IMR-90 (cell line): ENCODE data around the gene PLEKHJ1. TPM values are rescaled to one million over a fixed set of nuclear protein-coding genes. Genes with fewer than 3 reads are reported as not detected.

Experiments
- ATAC-seq: fragments of 200-7000 bp; cut with Tn5 transposase; 2 replicates; pipeline ENCODE4 v1.9.1; 2020; ENCODE audit warnings: low read depth, mild to moderate bottlenecking, moderate library complexity
- BruUV-seq: library from RNA; stranded (reverse); fragments of 400-500 nt; replicated peaks from 2 replicates; lab custom pipeline; 2021; lab: Mats Ljungman, UMichigan
- CTCF ChIA-PET: fragments of 300-600 bp; formaldehyde crosslinking; extraction: SDS; loops from one replicate; lab custom pipeline; 2021; ENCODE audit warnings: antibody characterized with exemption; lab: Yijun Ruan, JAX
- POLR2A ChIA-PET: fragments of 300-600 bp; sonication (Branson Sonifier 250); formaldehyde crosslinking; loops from one replicate; lab custom pipeline; 2022; ENCODE audit warnings: antibody characterized with exemption; ENCODE audit not compliant: unreplicated experiment; lab: Charles Lee
- DNase-seq: peaks from one replicate; pipeline ENCODE4 v3.0.0; 2013
- H2AFZ ChIP-seq: replicated peaks from 2 replicates; pipeline ENCODE3; 2013; ENCODE audit warnings: low read length, mild to moderate bottlenecking; ENCODE audit not compliant: poor library complexity
- H2AK5ac ChIP-seq: 2 replicates; pipeline ENCODE4 v1.6.1; 2013; ENCODE audit warnings: low read depth, low read length, inconsistent platforms
- H2AK9ac ChIP-seq: replicated peaks from 2 replicates; pipeline ENCODE3; 2013; ENCODE audit warnings: mild to moderate bottlenecking, low read depth, low read length, moderate library complexity; ENCODE audit not compliant: poor library complexity
- H2BK120ac ChIP-seq: 2 replicates; pipeline ENCODE4 v1.6.1; 2013; ENCODE audit warnings: low read depth, low read length, inconsistent platforms
- H2BK15ac ChIP-seq: 3 replicates; pipeline ENCODE4 v1.6.1; 2013; ENCODE audit warnings: low read depth, low read length, inconsistent platforms
- H2BK20ac ChIP-seq: 2 replicates; pipeline ENCODE4 v1.6.1; 2013; ENCODE audit warnings: low read depth, mild to moderate bottlenecking, inconsistent platforms, low read length, moderate library complexity
- H2BK5ac ChIP-seq: 2 replicates; pipeline ENCODE4 v1.6.1; 2013; ENCODE audit warnings: mild to moderate bottlenecking, low read depth, low read length, inconsistent platforms; ENCODE audit not compliant: poor library complexity, severe bottlenecking
- H3K14ac ChIP-seq: replicated peaks from 2 replicates; pipeline ENCODE4 v1.6.1; 2013; ENCODE audit warnings: low read depth, low read length, inconsistent platforms
- H3K18ac ChIP-seq: 2 replicates; pipeline ENCODE4 v1.6.1; 2013; ENCODE audit warnings: low read depth, low read length, control low read depth
- H3K23ac ChIP-seq: 2 replicates; pipeline ENCODE4 v1.6.1; 2013; ENCODE audit warnings: low read depth, low read length, inconsistent platforms
- H3K27ac ChIP-seq: 2 replicates; pipeline ENCODE4 v1.5.1; 2013; ENCODE audit warnings: mild to moderate bottlenecking, control low read depth, low read length; ENCODE audit not compliant: insufficient read depth
- H3K27me3 ChIP-seq: 2 replicates; pipeline ENCODE4 v1.6.1; 2013; ENCODE audit warnings: low read length; ENCODE audit not compliant: control insufficient read depth, insufficient read depth
- H3K36me3 ChIP-seq: 2 replicates; pipeline ENCODE4 v1.6.1; 2013; ENCODE audit warnings: low read length, mixed read lengths; ENCODE audit not compliant: control insufficient read depth, insufficient read depth
- H3K4ac ChIP-seq: 2 replicates; pipeline ENCODE4 v1.6.1; 2013; ENCODE audit warnings: low read depth, low read length, inconsistent platforms
- H3K4me1 ChIP-seq: 2 replicates; pipeline ENCODE4 v1.6.1; 2013; ENCODE audit warnings: low read length, mixed read lengths; ENCODE audit not compliant: control insufficient read depth, insufficient read depth
- H3K4me2 ChIP-seq: 2 replicates; pipeline ENCODE4 v1.6.1; 2013; ENCODE audit warnings: low read depth, mild to moderate bottlenecking, control low read depth, low read length, moderate library complexity
- H3K4me3 ChIP-seq: 2 replicates; pipeline ENCODE4 v1.5.1; 2013; ENCODE audit warnings: low read depth, mild to moderate bottlenecking, control low read depth, low read length, moderate library complexity; ENCODE audit not compliant: insufficient read depth
- H3K56ac ChIP-seq: 2 replicates; pipeline ENCODE4 v1.6.1; 2013; ENCODE audit warnings: low read length, inconsistent platforms; ENCODE audit not compliant: insufficient read depth; ENCODE audit errors: extremely low read depth
- H3K79me1 ChIP-seq, 2 experiments: 2 replicates each; pipeline ENCODE4 v1.6.1; 2013; ENCODE audit warnings: low read length in 2 of 2, inconsistent platforms in 1 of 2, low read depth in 1 of 2
- H3K9ac ChIP-seq: 2 replicates; pipeline ENCODE4 v1.6.1; 2013; ENCODE audit warnings: low read depth, low read length, control low read depth
- H3K9me1 ChIP-seq: 2 replicates; pipeline ENCODE4 v1.6.1; 2013; ENCODE audit warnings: low read length, inconsistent platforms; ENCODE audit not compliant: insufficient read depth
- H3K9me3 ChIP-seq: 2 replicates; pipeline ENCODE4 v1.6.1; 2013; ENCODE audit warnings: low read length; ENCODE audit not compliant: control insufficient read depth, insufficient read depth
- H4K20me1 ChIP-seq: 2 replicates; pipeline ENCODE4 v1.6.1; 2013; ENCODE audit warnings: low read length, inconsistent platforms; ENCODE audit not compliant: insufficient read depth
- H4K5ac ChIP-seq: 2 replicates; pipeline ENCODE4 v1.6.1; 2013; ENCODE audit warnings: mild to moderate bottlenecking, low read depth, low read length, control low read depth
- H4K8ac ChIP-seq, 2 experiments: 2 replicates each; pipeline ENCODE4 v1.6.1; 2013; ENCODE audit warnings: low read depth in 2 of 2, low read length in 2 of 2, control low read depth in 1 of 2, inconsistent platforms in 1 of 2
- H4K91ac ChIP-seq: 2 replicates; pipeline ENCODE4 v1.6.1; 2013; ENCODE audit warnings: low read depth, low read length, inconsistent platforms; ENCODE audit not compliant: insufficient read depth
- FOS ChIP-seq: fragments of 150-350 bp; IDR thresholded peaks from 2 replicates; pipeline ENCODE4 v1.6.1; 2016; ENCODE audit warnings: low read depth, low read length
- WGBS, 2 experiments: methylation state at CpG; one replicate each; pipeline versions ENCODE4 v1.1.5 to v1.1.7; 2013; ENCODE audit warnings: missing lambda C conversion rate in 2 of 2; ENCODE audit not compliant: insufficient read length in 1 of 2; ENCODE audit errors: extremely low coverage in 2 of 2; 5-methylcytosine and 5-hydroxymethylcytosine counted together
- dilution Hi-C: fragments of 300-500 bp; cut with HindIII; formaldehyde crosslinking; loops from one replicate; pipeline ENCODE4 v1.14.3; 2018; ENCODE audit warnings: low sequenced_read_pairs; ENCODE audit not compliant: unreplicated experiment
- in situ Hi-C: fragments of 300-500 bp; cut with MboI; formaldehyde crosslinking; loops from 3 replicates; pipeline ENCODE4 v1.14.3; 2019; ENCODE audit warnings: low sequenced_read_pairs, inconsistent platforms, mixed read lengths
- intact Hi-C: fragments of 100-400 bp; cut with micrococcal nuclease; formaldehyde crosslinking; loops from 2 replicates; pipeline ENCODE4 v1.10.0; 2022
- polyA plus RNA-seq, 3 experiments: library from polyadenylated mRNA; depleted of rRNA; stranded (reverse); fragments of >200 nt; gene quantifications; 2 replicates each; pipeline ENCODE4 v1.2.3, GENCODE V29; 2012; ENCODE audit warnings: low replicate concordance in 1 of 3
- total RNA-seq: library from RNA; depleted of rRNA; stranded (reverse); fragments of >200 nt; gene quantifications from 2 replicates; pipeline ENCODE4 v1.2.3, GENCODE V29; 2012

The PLEKHJ1 gene
- total and polyA plus RNA-seq, 2 of the 4 experiments (the other 2 are of a cell fraction), result 31.7 to 62.8 TPM

GRCh38 chr19:2219726-2220125 is 16.4 kb downstream of the PLEKHJ1 start:
- CTCF ChIA-PET, result no interaction called here
- Histone ChIP-seq H3K23ac (no peak overlapping the region), H2BK20ac (no peak overlapping the region), H3K9me1 (no peaks in the 10 kb centered on the region), H2BK15ac (no peak overlapping the region), H3K27me3 (no peaks in the 10 kb centered on the region), H3K4me3 (no peak overlapping the region), H3K4me2 (no peak overlapping the region), H4K91ac (no peak overlapping the region), H4K5ac (no peak overlapping the region), H2BK120ac (no peak overlapping the region), H2BK5ac (no peak overlapping the region), H2AK5ac (no peak overlapping the region), H4K20me1 (peaks cover 5% of the 10 kb centered on the region; the same call in 1 of the 2 replicates), H3K18ac (no peak overlapping the region), H3K27ac (no peak overlapping the region), H3K4me1 (no peaks in the 10 kb centered on the region), H3K9me3 (no peaks in the 10 kb centered on the region), H2AFZ (no peak overlapping the region), H4K8ac (no peak overlapping the region), H3K56ac (no peak overlapping the region), H3K4ac (no peak overlapping the region), H2AK9ac (no peak overlapping the region), H3K36me3 (peaks cover 67% of the 10 kb centered on the region), H3K14ac (no peak overlapping the region), H3K9ac (no peak overlapping the region), H3K79me1 (peaks cover 6 to 33% of the 10 kb centered on the region in 2 experiments; a peak in 3 of 4 replicates)
- no peak for ATAC-seq
- POLR2A ChIA-PET, result no interaction called here
- no TSS peak for BruUV-seq
- dilution Hi-C loops (no loop called here), intact Hi-C loops (no loop called here), in situ Hi-C loops (no loop called here)
- 98% methylated on average over 16 of the region's 21 CpGs; no CpG with 5 or more reads in 1 of the 2 experiments for WGBS, 2 experiments
- no peak for DNase-seq
- TF ChIP-seq FOS, result no peak
